ENCODE results near the gene MXI1.

GRCh38 chr10:110265573-110266193 lies 58.3 kb downstream of the MXI1 start:
- TF ChIP-seq CTCF (IDR thresholded peaks at IDR 0.05): no peak
- TF ChIP-seq POLR2AphosphoS5 (IDR thresholded peaks at IDR 0.05; ENCODE audit: low read depth, low read length): no peak
- no peak for TF ChIP-seq TCF7L2 (IDR thresholded peaks at IDR 0.05; ENCODE audit: low read depth, low read length)
